Psoas muscle (tissue), 8 donors: ENCODE measurements around the gene MUC6. TPM values are rescaled to one million over a fixed set of nuclear protein-coding genes. Genes with fewer than 3 reads are reported as not detected.

Source experiments
- ATAC-seq, 4 donors: fragments of 200-7000 bp; cut with Tn5 transposase; one replicate each; pipeline ENCODE4 v1.9.1; 2020; ENCODE audit warnings: moderate library complexity in 3 of 4, mild to moderate bottlenecking in 2 of 4
- DNase-seq, 2 donors: peaks; one replicate each; pipeline ENCODE4 v3.0.0-alpha.2; 2020
- H3K27ac ChIP-seq: fragments of 200-600 bp; one replicate; pipeline ENCODE4 v1.8.0; 2022
- H3K27me3 ChIP-seq, 3 donors: fragments of 200-600 bp in 1 of 3; one replicate each; pipeline versions ENCODE4 v1.6.1 to v1.8.0; 2013 to 2022; ENCODE audit warnings: low read length in 2 of 3, mild to moderate bottlenecking in 2 of 3, moderate library complexity in 1 of 3; ENCODE audit not compliant: insufficient read depth in 3 of 3
- H3K36me3 ChIP-seq, 2 donors: fragments of 200-600 bp in 1 of 2; one replicate each; pipeline versions ENCODE4 v1.6.1 to v1.8.0; 2013 to 2022; ENCODE audit warnings: low read depth in 1 of 2, mild to moderate bottlenecking in 1 of 2, moderate library complexity in 1 of 2; ENCODE audit not compliant: insufficient read depth in 1 of 2
- H3K4me1 ChIP-seq: fragments of 200-600 bp; one replicate; pipeline ENCODE4 v1.8.0; 2022
- H3K4me3 ChIP-seq: fragments of 200-600 bp; one replicate; pipeline ENCODE4 v1.8.0; 2022; ENCODE audit warnings: mild to moderate bottlenecking
- H3K9me3 ChIP-seq: fragments of 200-600 bp; one replicate; pipeline ENCODE4 v1.8.0; 2022
- CTCF ChIP-seq: fragments of 200-600 bp; IDR thresholded peaks from one replicate; pipeline ENCODE4 v1.8.0; 2022; ENCODE audit warnings: antibody characterized with exemption
- WGBS, 3 donors: extraction: QIAGEN DNeasy Blood & Tissue Kit; methylation state at CpG; one replicate each; pipeline versions ENCODE4 v1.1.6 to v1.1.7; 2013; 5-methylcytosine and 5-hydroxymethylcytosine counted together
- intact Hi-C, 2 donors: fragments of 100-400 bp; cut with DNase I; formaldehyde crosslinking; loops; one replicate each; pipeline versions ENCODE4 v1.11.0 to v1.14.2; 2022
- polyA plus RNA-seq, 3 donors: library from polyadenylated mRNA; stranded (reverse); fragments of 200-250 nt; gene quantifications; one replicate each; pipeline ENCODE4 v1.2.3, GENCODE V29; 2013
- total RNA-seq, 4 donors: library from RNA; stranded (reverse); fragmentation: NEBNext Ultra II Directional in 2 of 4; extraction: Animal tissue kit (Norgen Biotek cat#: 25700) in 2 of 4; gene quantifications; one replicate each; pipeline versions ENCODE4 v1.2.1 to v1.2.4, GENCODE V29; 2021 to 2023
- donor health status: healthy with polysubstance abuse.
- donor health status: DM: no; HTN: no; CAD: no; lungs with moderate emphysema.
- donor health status: Bipolar disorder and iron deficiency.
- donor health status: healthy.
- donor health status: DM: yes; HTN: yes; CAD: no.
- donor health status: DM: no; HTN: no; CAD: no.
- donor health status: DM: no; HTN: no; CAD: no.
- donor health status: DM: yes; HTN: yes; CAD: no.

Gene MUC6
- total and polyA plus RNA-seq, 7 donors, result under 0.01 to 0.04 (median 0.01) TPM; not detected in 4

- intact Hi-C loops, result no loop called here
- Histone ChIP-seq H3K36me3 (no peaks in the 10 kb centered on the region), H3K27me3 (peaks cover 0 to 18% (median 16%) of the 10 kb centered on the region in 3 donors), H3K4me1 (no peaks in the 10 kb centered on the region), H3K9me3 (no peaks in the 10 kb centered on the region), H3K27ac (no peak overlapping the region), H3K4me3 (no peak overlapping the region)
- WGBS, 3 donors, result 74 to 94% (median 88%) methylated on average over 5 to 6 of the region's 6 CpGs
- ATAC-seq (no peak), DNase-seq (peak; percentile 9 to 24)
- no peak for TF ChIP-seq CTCF
These were observed 12.5 kb upstream of the MUC6 start for GRCh38 chr11:1049071-1049405.

- peaks cover 0 to 16% (median 13%) of the 10 kb centered on the region in 3 donors for H3K27me3 ChIP-seq
- DNase-seq (peak in 1 of 2 donors; percentile 6), ATAC-seq (no peak)
- no peaks in the 10 kb centered on the region for H3K36me3 ChIP-seq
- whole genome bisulfite sequencing, 3 donors, result 56 to 75% (median 72%) methylated on average over 25 of the region's 25 CpGs
- H3K4me3 ChIP-seq, result no peak overlapping the region
- no peak overlapping the region for H3K27ac ChIP-seq
- TF ChIP-seq CTCF, result no peak
- H3K4me1 ChIP-seq, result no peaks in the 10 kb centered on the region
- intact Hi-C loops, result no loop called here
- no peaks in the 10 kb centered on the region for H3K9me3 ChIP-seq
These were observed 12.0 kb upstream of the MUC6 start for GRCh38 chr11:1048375-1049070.

- Histone ChIP-seq H3K9me3 (no peaks in the 10 kb centered on the region), H3K4me1 (no peaks in the 10 kb centered on the region), H3K27ac (no peak overlapping the region), H3K27me3 (peaks cover 0 to 16% (median 9%) of the 10 kb centered on the region in 3 donors), H3K36me3 (no peaks in the 10 kb centered on the region), H3K4me3 (no peak overlapping the region)
- TF ChIP-seq CTCF, result no peak
- WGBS, 3 donors, result 50 to 59% (median 51%) methylated on average over 22 of the region's 22 CpGs
- ATAC-seq (no peak), DNase-seq (peak in 1 of 2 donors; percentile 42)
- intact Hi-C loops, result no loop called here
These were observed 11.2 kb upstream of the MUC6 start for GRCh38 chr11:1047595-1048156.

- intact Hi-C loops, result no loop called here
- WGBS, 3 donors, result 64 to 68% (median 67%) methylated on average over 4 to 6 of the region's 6 CpGs
- ATAC-seq (no peak), DNase-seq (no peak)
- Histone ChIP-seq H3K4me1 (no peaks in the 10 kb centered on the region), H3K9me3 (no peaks in the 10 kb centered on the region), H3K27ac (no peak overlapping the region), H3K27me3 (peaks cover 0 to 8% (median 4%) of the 10 kb centered on the region in 3 donors), H3K36me3 (no peaks in the 10 kb centered on the region), H3K4me3 (no peak overlapping the region)
- TF ChIP-seq CTCF, result no peak
These were observed 7.6 kb upstream of the MUC6 start for GRCh38 chr11:1044160-1044559.
